Nephron (organoid): ENCODE data around the gene PDCD7.
"Not testable (repeated sequence)": the region's sequence is repeated elsewhere in the genome, so short reads cannot be mapped to it uniquely, and the experiment has no call there.

Experiments used
- H3K27ac Mint-ChIP-seq, 3 experiments: 2 replicates each; pipeline ENCODE4 v1.8.0; 2020; ENCODE audit warnings: mixed read lengths in 3 of 3, mild to moderate bottlenecking in 2 of 3, moderate library complexity in 1 of 3
- H3K27me3 Mint-ChIP-seq: 2 replicates; pipeline ENCODE4 v1.8.0; 2021; ENCODE audit warnings: low read depth, mild to moderate bottlenecking, moderate library complexity, mixed read lengths
- H3K36me3 Mint-ChIP-seq: 2 replicates; pipeline ENCODE4 v1.8.0; 2020; ENCODE audit warnings: low read depth, mixed read lengths
- H3K4me1 Mint-ChIP-seq: 2 replicates; pipeline ENCODE4 v1.8.0; 2020; ENCODE audit warnings: mixed read lengths
- H3K4me3 Mint-ChIP-seq, 3 experiments: 2 replicates each; pipeline ENCODE4 v1.8.0; 2020; ENCODE audit warnings: mild to moderate bottlenecking in 3 of 3, mixed read lengths in 3 of 3, moderate library complexity in 2 of 3
- H3K9me3 Mint-ChIP-seq: 2 replicates; pipeline ENCODE4 v1.8.0; 2020; ENCODE audit warnings: mixed read lengths
- TF ChIP-seq, protein P1 (sequence below), 3 experiments: fragments of 200-600 bp; sonication (generic); IDR thresholded peaks; one replicate each; pipeline ENCODE4 v1.5.0; 2021; ENCODE audit warnings: antibody characterized with exemption in 3 of 3; ENCODE audit not compliant: unreplicated experiment in 3 of 3

The PDCD7 gene

GRCh38 chr15:65095747-65096104, 37.9 kb downstream of the PDCD7 start:
- peaks cover 28% of the 10 kb centered on the region for H3K36me3 Mint-ChIP-seq
- H3K27ac Mint-ChIP-seq = no peak overlapping the region
- no peak overlapping the region for H3K4me3 Mint-ChIP-seq
- peaks cover 18% of the 10 kb centered on the region for H3K4me1 Mint-ChIP-seq
- no peaks in the 10 kb centered on the region for H3K27me3 Mint-ChIP-seq
- no peaks in the 10 kb centered on the region for H3K9me3 Mint-ChIP-seq
- TF ChIP-seq, protein P1, sequence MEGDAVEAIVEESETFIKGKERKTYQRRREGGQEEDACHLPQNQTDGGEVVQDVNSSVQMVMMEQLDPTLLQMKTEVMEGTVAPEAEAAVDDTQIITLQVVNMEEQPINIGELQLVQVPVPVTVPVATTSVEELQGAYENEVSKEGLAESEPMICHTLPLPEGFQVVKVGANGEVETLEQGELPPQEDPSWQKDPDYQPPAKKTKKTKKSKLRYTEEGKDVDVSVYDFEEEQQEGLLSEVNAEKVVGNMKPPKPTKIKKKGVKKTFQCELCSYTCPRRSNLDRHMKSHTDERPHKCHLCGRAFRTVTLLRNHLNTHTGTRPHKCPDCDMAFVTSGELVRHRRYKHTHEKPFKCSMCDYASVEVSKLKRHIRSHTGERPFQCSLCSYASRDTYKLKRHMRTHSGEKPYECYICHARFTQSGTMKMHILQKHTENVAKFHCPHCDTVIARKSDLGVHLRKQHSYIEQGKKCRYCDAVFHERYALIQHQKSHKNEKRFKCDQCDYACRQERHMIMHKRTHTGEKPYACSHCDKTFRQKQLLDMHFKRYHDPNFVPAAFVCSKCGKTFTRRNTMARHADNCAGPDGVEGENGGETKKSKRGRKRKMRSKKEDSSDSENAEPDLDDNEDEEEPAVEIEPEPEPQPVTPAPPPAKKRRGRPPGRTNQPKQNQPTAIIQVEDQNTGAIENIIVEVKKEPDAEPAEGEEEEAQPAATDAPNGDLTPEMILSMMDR (IDR thresholded peaks at IDR 0.05; ENCODE audit: unreplicated experiment in 3 of 3) = no peak

- Mint-ChIP-seq H3K9me3 (no peaks in the 10 kb centered on the region), H3K4me1 (peaks cover 18% of the 10 kb centered on the region)
Measured at GRCh38 chr15:65095011-65095746, 38.4 kb downstream of the PDCD7 start.

GRCh38 chr15:65094294-65094995, 39.2 kb downstream of the PDCD7 start:
- Mint-ChIP-seq H3K9me3 (no peaks in the 10 kb centered on the region), H3K36me3 (peaks cover 24% of the 10 kb centered on the region), H3K27ac (no peak overlapping the region), H3K4me3 (no peak overlapping the region), H3K27me3 (no peaks in the 10 kb centered on the region), H3K4me1 (peaks cover 20% of the 10 kb centered on the region)
- TF ChIP-seq, protein P1 (IDR thresholded peaks at IDR 0.05; ENCODE audit: unreplicated experiment in 3 of 3) = no peak

More at GRCh38 chr15:65095011-65095746, 38.4 kb downstream of the PDCD7 start:
- Mint-ChIP-seq H3K4me3 (no peak overlapping the region), H3K27ac (no peak overlapping the region), H3K36me3 (peaks cover 24% of the 10 kb centered on the region), H3K27me3 (no peaks in the 10 kb centered on the region)
- TF ChIP-seq, protein P1 (IDR thresholded peaks at IDR 0.05; ENCODE audit: unreplicated experiment in 3 of 3) = no peak

DNA sequence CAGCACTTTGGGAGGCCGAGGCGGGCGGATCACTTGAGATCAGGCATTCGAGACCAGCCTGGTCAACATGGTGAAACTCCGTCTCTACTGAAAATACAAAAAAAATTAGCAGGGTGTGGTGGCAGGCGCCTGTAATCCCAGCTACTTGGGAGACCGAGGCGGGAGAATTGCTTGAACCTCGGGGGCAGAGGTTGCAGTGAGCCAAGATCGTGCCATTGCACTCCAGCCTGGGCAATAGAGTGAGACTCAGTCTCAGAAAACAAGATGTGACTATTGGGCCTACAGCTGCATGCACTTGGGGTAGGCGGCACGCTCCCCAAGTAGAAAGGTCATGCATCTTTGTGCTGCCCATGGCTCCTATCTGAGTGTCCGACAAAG, 39.8 kb downstream of the PDCD7 start:
- not testable (repeated sequence) for H3K27me3 Mint-ChIP-seq, H3K27ac Mint-ChIP-seq, H3K9me3 Mint-ChIP-seq, H3K4me3 Mint-ChIP-seq
- Mint-ChIP-seq H3K36me3 (peaks cover 21% of the 10 kb centered on the region), H3K4me1 (peaks cover 26% of the 10 kb centered on the region)

GRCh38 chr15:65092911-65093792, 40.5 kb downstream of the PDCD7 start:
- no peak overlapping the region for H3K4me3 Mint-ChIP-seq
- H3K9me3 Mint-ChIP-seq = no peaks in the 10 kb centered on the region
- peaks cover 30% of the 10 kb centered on the region for H3K4me1 Mint-ChIP-seq
- TF ChIP-seq, protein P1 (IDR thresholded peaks at IDR 0.05; ENCODE audit: unreplicated experiment in 3 of 3) = no peak
- peak overlapping the region in 1 of 3 experiments; percentile 17 for H3K27ac Mint-ChIP-seq
- no peaks in the 10 kb centered on the region for H3K27me3 Mint-ChIP-seq
- H3K36me3 Mint-ChIP-seq = peaks cover 15% of the 10 kb centered on the region
